HK-2 (cell line): Measurements from ENCODE around the gene ZNF385B.

Source experiments
- DNase-seq: peaks from one replicate; pipeline ENCODE4 v3.0.0-alpha.2; 2018; ENCODE audit not compliant: unreplicated experiment

The ZNF385B gene

DNA sequence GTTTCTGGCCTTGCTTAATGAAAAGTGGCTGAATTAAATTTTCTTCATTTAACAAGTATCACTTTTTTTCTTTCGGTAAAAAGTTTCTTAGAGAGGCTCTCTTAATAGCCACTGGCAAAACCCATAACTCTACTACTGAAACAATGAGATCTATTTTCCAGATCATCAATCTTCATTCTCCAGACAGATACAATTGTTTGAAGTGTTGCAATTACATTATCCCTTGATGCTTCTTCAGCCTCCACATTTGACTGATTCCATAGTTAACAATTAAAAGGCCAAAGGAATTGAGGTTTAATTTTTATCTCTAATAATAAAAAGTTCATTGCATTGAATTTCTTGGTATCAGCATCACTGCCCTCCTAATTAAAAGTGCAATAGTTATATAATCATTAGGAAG lies 176.3 kb downstream of the ZNF385B start:
- DNase-seq = no peak

DNA sequence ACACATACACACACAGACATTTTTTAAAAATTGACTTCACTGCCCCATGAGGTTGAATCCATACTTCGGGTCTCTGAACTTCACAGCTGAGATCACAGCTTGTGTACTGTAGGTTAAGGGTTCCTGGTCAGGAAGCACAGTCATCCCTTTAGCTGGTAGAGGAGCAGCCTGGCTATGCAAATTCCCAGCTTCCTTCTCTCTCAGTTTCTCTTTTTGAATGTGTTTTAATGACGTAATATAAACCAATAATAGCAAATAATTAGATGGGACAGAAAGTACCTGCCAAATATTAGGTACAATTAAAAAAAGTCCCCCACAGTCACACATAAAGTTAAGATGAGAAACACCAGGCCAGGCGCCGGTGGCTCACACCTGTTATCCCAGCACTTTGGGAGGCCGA lies 178.7 kb downstream of the ZNF385B start:
- no peak for DNase-seq

DNA sequence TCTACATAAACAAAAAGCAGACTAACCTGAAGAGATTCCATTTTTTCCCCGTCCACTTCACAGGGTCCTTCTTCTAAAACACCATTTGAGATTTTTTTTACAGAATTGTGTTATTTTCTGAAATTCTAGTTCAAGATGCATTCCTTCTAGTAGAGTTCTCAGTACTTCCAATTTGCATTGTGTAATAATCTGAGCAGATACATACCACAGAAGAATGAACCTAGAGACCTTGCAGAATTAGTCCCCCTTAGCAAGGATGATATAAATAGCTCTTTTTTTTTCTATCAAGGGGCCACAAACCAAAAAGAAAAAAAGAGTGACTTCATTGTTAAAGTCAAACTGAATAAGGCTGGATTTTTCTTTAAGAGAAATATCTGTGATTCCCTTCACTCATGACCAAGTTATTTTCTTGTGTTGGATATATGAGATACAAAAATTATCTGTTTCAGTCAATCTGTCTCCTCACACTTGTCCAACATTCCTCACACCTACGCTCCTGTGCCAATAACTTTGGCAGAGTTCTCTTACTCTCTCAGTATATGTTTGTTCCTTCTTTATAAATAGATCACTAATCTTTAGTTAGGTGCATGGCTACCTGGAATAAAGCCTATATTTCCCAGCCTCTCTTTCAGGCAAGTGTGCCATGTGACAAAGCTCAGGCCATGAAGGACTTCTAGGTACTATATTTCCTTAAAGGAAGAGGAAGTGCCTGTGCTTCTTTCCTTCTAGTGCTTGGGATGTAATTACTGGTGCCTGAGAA lies 183.5 kb downstream of the ZNF385B start:
- no peak for DNase-seq

DNA sequence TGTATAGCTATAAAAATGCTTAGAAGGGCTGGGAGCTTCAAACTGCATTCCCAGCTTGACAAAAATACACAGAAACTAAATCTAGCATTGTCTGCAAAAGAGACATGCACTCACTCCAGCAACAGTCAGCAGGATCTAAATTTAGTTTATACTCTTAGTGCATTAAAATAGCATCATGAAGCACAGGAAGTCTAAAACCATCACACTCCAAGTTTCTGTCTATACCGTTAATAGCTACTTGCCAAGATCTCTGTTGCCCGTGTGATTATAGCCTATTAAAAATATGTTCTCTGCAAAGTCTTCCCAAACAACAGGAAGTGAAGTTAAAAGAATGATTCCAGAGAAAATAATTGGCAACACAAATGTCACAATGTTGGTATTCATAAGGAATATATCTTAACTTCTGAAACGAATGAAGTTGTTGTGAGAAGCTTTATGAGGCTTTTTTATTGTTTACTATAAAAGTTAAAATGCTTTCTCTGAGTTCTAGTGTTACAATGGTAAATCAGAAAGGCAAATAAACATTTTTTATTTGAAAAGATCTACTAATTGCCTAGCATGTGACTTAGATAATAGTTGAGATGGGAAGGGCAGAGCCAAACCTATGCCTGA lies 184.2 kb downstream of the ZNF385B start:
- DNase-seq = no peak

DNA sequence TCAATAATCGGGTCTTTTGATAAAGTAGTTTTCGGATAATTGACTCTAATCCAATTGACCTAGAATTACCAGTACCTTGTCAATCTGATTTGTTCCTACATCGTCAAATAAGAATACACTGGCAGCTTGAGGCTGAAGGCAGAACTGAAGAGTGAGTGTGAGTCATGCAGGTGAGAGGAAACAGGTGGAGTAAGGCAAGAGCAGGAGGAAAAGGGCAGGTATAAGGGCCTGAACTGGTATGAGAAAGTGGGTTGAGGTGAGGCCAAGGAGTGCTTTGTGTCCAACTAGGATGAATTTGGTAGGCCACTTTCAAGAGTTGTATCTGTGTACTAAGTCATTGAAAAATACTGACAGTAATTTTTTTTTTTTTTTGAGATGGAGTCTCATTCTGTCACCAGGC lies 186.0 kb downstream of the ZNF385B start:
- no peak for DNase-seq

DNA sequence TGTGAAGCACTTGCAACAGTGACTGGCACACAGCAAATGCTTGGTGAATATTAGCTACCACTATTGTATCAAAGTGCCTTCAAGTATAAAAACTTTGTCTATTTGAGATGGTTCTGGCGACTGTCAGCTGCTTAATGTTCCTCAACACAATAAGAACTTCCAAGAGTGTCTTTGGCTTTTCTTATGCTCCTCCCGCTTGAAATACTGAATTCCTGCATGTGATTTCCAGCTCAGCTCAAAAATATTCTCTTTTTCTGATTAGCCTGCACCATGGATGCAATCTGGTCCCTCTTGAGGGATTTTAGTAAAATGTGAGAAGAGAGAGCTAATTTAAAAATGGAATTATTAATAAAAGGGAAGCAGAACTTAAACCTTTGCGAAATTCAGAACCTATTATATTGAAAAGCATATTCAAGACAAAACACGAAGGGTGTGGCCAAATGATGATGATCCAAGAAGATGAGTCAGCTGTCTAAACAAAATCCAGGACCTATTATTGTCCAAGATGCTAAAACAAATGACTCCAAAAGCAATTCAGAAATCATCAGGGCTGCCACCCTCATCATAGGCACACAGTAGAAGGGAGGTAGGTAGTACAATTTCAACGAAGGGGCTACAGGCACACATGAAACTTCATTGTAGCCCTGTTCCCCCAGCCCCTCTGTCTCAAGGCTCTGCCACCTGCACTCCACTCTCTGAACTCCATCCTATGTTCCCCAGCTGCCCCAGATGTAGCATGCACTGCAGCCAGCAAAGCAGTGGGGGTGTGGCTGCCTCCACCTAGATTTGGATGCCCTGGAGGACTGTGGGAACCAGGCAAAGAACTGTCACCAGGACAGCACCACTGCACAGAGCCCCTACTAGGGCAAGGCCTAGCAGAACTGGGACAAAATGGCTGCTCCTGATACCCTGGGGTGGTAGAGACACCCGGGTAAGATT lies 190.1 kb downstream of the ZNF385B start:
- no peak for DNase-seq

DNA sequence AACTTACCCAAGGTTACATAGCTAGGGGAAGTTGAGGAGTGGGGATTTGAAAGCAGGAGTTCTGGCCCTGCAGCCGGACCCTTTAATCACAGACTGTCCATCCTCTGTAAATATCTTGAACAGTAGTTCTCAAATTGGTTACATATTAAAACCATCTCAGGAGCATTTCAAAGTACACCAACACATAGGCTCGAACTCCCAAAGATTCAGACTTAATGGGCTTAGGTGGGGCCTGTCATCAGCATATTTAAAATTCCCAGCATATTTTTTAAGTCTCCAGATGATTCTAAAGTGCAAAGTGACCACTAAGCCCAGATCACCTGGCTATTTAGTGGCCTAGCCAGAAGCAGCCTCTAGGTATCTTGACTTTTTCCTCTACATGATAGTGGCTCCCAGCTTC lies 192.2 kb downstream of the ZNF385B start:
- DNase-seq = no peak

DNA sequence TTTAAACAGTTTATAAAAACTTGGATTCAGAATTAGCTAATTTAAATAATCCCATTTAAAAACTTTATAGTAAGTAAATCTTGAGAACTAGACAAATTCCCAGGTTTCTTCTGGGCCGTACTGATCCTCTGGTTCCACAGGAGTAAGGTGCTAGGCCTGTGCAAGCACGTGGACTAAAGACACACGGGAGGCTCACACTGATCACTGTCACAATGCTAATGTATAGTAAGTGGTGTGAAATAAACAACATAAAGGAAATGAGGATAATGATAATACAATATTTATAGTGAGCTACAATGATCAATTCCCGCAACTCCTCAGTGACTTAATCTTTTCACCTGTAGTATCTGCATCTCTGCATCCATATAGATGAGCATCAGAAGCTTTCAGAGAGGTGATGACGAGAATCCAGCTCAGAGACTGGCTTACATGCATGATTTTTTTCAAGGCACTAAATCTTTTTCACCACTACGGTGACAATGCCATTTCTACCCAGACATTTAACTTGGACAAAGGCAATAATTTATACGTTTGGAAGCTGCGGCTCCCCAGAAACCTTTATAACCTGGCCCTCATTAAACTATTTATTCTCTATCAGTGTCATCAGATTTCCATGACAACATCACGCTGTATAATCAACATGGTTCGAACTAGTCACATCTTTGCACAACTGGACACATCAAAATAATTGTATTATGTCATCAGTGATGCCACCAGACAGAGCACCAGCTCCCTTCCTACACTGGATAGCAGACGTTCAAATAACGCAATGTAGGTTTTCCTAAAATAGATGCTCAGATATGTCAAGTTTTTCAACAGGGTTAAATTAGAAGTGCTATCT lies 196.2 kb downstream of the ZNF385B start:
- DNase-seq = no peak

DNA sequence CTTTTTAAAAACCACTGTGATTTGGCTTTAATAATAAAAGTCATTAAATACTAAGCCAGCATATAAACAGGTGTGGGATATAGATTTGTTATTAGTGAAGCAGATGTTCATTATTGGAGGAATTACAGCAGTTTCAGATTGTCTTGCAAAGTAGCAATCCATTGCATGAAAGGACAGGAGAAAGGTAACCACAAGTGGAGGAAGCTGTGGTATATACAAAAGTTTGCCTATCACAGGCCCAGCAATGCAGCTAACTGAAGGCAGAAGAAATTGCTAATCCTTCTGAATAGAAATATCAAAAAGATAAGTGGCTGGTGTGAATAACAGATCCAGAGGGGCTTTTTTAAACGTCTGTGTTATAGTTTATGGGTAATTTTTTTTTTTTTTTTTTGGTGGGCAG lies 199.4 kb downstream of the ZNF385B start:
- DNase-seq = no peak

DNA sequence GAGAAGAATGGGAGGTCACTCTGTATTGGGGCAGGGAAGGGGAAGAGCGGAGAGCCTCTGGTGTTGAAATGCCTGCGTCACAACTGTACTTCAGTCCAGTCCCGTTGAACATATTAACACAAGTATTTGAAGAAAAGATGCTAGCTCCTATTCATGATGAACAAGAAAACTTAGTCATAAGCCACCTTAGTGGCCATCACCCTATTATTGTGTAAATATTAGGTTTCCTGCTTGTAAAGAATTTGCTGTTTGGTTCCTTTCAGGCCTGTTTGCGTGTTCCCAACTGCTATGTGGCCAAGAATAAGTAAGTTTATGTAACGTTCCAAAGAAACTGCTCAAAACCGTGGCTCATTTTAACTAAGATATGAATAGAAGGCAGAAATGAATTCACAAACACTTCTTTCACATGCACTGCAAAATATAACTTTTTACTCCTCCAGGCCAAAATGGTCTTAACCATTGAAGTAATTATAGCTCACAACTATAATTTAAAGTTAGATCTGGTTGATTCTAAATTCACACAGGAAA lies 204.3 kb downstream of the ZNF385B start:
- no peak for DNase-seq

DNA sequence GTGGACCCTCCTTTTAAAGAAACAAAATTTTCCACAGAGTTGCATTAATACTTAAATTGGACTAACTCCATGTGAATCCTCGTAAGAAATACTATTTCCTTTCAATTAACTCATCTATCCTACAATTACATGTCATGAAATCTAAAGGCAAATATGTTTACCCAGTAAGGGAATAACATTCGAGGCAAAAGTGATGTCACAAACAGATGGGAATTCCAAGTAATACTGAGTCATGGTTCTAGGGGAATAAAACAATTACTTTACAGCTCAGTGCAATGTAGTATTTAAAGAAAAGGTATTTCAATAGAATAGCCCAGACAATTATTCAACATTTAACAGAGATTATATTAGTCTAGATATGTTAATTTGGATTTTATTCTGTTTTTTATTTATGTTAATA lies 205.8 kb downstream of the ZNF385B start:
- no peak for DNase-seq

DNA sequence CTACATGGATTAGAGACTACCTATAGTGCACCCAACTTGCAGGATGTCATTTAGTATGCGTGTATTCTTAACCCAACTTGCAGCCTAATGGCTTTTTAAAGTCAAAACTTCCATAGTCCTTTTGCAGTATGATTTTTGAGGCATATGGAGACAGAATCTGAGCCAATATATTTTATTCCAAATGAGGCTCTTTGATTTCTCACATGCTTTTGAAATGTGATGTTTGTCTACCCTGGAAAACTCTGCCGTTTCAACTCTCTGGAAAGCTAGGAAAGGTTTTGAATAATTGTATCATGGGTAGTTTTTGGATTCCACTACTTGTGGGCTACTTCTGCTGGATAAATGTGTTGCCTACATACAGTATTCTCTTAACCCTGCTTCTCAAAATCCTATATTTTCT lies 206.6 kb downstream of the ZNF385B start:
- DNase-seq = no peak

DNA sequence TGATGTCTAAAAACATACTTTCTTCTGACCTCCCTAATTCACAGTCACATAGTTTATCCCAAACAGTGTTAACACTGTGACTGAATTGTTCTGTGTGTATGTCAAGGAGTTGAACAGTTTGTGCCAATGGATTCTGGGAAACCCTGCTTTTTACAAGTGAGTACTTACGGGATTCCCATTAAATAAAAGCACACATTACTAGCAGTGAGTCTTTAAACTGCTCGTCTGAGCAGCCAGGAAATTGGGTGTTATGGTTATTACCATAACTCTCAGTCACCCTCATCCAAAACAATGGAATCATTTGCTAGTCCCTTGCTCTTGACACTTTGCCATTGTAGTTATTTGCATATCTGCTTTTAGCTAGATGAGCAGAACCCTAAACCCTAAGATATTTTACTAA lies 209.1 kb downstream of the ZNF385B start:
- DNase-seq = no peak

DNA sequence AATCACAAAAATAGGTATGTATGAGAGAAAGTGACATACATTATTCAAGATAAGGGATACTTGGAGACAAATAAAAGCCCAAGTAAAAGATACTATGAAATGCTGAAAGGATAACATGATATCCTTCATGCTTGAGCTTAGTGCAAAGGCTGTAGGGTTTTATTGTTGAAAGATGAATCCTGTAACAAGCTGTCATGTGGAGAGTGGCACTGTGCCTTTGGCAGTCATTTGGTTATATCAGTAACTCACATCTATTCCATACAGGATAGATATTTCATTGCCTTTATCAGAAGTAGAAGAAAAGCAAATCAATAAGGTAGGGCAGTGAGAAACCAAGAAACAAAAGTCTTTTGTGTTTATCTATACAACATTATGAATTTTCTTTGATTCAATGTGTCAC lies 211.0 kb downstream of the ZNF385B start:
- no peak for DNase-seq

DNA sequence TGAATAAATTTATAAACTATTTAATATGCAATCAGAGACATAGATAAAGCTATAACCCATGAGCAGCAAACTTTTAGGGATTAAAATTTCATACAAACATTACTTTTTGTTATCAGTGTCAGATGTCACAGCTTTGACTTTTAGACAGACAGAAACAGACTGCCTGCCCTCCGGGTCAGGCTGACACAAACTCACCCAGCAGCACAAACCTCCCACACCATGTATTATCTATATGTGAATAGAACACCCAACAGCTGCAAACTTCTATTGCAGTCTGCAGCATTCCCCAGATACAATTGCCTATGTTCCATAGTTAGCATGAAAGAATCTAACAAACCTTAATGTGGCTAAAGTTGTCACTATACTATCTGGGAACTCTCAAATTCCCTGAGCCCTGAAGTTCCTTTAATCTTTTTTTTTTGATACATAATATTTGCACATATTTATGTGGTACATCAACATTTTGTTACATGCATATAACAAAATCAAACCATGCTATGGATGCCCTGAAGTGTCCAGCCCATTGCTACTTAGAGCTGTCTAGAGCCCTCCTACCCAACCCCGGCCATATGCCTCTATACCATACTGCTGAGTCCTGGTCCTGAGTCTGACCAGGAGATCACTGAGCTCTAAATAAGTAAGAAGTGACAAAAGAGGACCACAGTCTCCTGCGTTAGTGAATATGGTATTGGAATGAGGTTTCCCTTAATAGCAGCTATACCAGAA lies 214.4 kb downstream of the ZNF385B start:
- no peak for DNase-seq

DNA sequence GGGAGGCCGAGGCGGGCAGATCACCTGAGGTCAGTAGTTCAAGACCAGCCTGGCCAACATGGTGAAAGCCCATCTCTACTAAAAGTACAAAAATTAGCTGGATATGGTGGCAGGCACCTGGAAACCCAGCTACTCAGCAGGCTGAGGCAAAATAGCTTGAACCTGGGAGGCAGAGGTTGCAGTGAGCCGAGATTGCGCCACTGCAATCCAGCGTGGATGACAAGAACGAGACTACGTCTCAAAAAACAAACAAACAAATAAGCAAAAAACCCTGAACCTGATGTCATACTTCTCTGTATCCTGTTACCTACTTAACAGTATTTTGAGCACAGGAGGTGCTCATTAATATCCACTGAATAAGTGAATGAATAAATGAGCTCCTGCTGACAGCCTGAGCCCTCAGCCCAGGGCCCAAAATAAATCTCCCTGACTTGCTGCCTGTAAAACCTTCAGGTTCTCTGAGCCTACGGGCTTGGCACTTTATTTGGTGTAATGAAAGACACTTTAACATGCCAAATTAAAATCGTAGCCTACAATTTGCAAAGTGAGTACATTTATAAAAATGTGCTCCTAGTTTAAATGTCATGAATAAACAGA lies 215.1 kb downstream of the ZNF385B start:
- no peak for DNase-seq

DNA sequence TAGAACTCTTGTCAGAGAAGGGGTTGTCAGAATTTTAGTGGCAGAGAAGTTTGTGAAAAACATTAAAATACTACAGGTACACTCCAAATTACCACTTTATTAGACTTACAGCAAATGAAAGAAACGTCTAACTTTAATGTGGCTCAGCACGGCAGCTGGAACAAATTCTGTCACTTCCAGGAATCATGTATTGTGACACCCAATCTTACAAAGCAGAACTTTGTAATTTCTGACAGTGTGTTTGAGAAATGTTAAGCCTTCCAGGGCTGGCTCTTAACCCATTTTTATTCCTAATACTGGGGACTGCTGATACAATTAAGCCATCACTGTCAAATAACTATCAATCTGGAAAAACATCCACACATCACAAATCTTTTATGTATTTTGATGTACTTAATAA lies 216.4 kb downstream of the ZNF385B start:
- no peak for DNase-seq

DNA sequence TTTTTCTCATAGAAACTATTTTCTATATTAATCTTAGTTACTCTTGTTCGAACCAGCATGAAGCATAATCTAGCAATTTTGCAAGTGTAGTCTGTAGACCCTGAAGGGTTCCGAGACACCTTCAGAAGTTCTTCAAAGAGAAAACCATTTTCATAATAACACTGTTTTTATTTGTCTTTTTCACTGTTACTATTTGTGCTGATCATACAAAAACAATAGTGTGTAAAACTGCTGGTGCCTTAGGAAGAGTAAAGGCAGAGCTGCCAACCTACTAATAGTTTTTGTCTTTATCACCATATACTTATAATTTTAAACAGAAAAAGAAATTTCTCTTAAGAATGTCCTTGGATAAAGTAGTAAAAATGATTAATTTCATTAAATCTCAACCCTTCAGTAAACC lies 218.9 kb downstream of the ZNF385B start:
- no peak for DNase-seq

DNA sequence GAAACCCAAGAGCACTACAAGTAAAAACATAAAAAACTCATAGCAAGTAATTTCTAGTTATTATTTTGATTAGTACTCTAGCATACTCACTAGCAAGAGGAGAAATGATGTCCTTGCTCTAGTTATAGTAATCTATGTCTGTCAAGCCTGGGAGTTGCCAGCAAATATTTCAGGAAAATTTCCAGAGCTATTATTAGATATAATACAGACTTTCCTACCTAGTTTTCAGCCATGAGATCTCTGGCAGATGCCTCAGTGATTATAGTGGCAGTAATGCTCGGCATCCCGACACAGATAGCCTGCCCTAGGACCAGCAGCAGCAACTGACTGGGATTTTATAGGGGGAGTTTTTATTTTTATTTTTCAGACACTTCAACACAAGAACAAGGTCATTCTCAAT lies 224.4 kb downstream of the ZNF385B start:
- no peak for DNase-seq
